HEK293 (cell line): ENCODE results near the gene KCNJ2.

Source experiments
- CTCF ChIA-PET: fragments of 350-600 bp; formaldehyde crosslinking; extraction: SDS; loops from one replicate; lab custom pipeline; 2021; ENCODE audit warnings: antibody characterized with exemption; lab: Yijun Ruan, JAX
- POLR2A ChIA-PET: fragments of 300-600 bp; formaldehyde crosslinking; extraction: SDS; loops from one replicate; lab custom pipeline; 2020; ENCODE audit warnings: antibody characterized with exemption, inconsistent platforms; lab: Yijun Ruan, JAX
- H3K27ac ChIP-seq: fragments of 200-500 bp; sonication (Bioruptor generic); 2 replicates; pipeline ENCODE4 v1.5.1; 2014; ENCODE audit warnings: low read depth, low read length, control low read depth, inconsistent platforms; ENCODE audit errors: extremely low read depth
- H3K36me3 ChIP-seq, 2 experiments: fragments of 200-500 bp in 1 of 2; sonication (Bioruptor generic) in 1 of 2; 1 replicate in 1 of 2; 2 replicates in 1 of 2; pipeline ENCODE4 v1.5.1; 2014 to 2017; ENCODE audit warnings: inconsistent platforms in 2 of 2, low read length in 2 of 2; ENCODE audit not compliant: control insufficient read depth in 2 of 2, insufficient read depth in 1 of 2
- H3K4me1 ChIP-seq: fragments of 200-500 bp; sonication (Bioruptor generic); 2 replicates; pipeline ENCODE4 v1.5.1; 2014; ENCODE audit warnings: mild to moderate bottlenecking, low read length, inconsistent platforms; ENCODE audit not compliant: control insufficient read depth, insufficient read depth
- H3K4me3 ChIP-seq: 2 replicates; pipeline ENCODE4 v1.5.1; 2011; ENCODE audit warnings: low read depth, mild to moderate bottlenecking, control low read depth, low read length, moderate library complexity
- H3K9me3 ChIP-seq: fragments of 200-500 bp; sonication (Bioruptor generic); 2 replicates; pipeline ENCODE4 v1.5.1; 2014; ENCODE audit warnings: low read depth, low read length, inconsistent platforms; ENCODE audit not compliant: control insufficient read depth, insufficient read depth
- HOXA7 ChIP-seq: sonication (generic); formaldehyde crosslinking; IDR thresholded peaks from 2 replicates; pipeline ENCODE4 v1.8.1; 2022; ENCODE audit warnings: missing genetic modification reagents, borderline replicate concordance
- MYNN ChIP-seq: fragments of 450-650 bp; formaldehyde crosslinking; IDR thresholded peaks from 2 replicates; pipeline ENCODE4 v1.5.1; 2016; ENCODE audit warnings: missing biosample characterization, missing genetic modification characterization, borderline replicate concordance
- SCRT2 ChIP-seq: fragments of 450-650 bp; formaldehyde crosslinking; IDR thresholded peaks from 2 replicates; pipeline ENCODE4 v1.5.1; 2016; ENCODE audit warnings: missing biosample characterization, missing genetic modification characterization
- ZFP69B ChIP-seq: fragments of 450-650 bp; formaldehyde crosslinking; IDR thresholded peaks from 2 replicates; pipeline ENCODE4 v1.5.1; 2016; ENCODE audit warnings: missing biosample characterization, missing genetic modification characterization
- ZNF214 ChIP-seq: fragments of 450-650 bp; formaldehyde crosslinking; IDR thresholded peaks from 2 replicates; pipeline ENCODE4 v1.5.1; 2017; ENCODE audit warnings: missing biosample characterization, mild to moderate bottlenecking, missing genetic modification characterization, borderline replicate concordance
- ZNF266 ChIP-seq: fragments of 450-650 bp; formaldehyde crosslinking; IDR thresholded peaks from 2 replicates; pipeline ENCODE4 v1.5.1; 2016; ENCODE audit warnings: missing biosample characterization, missing genetic modification characterization, low read depth
- ZNF558 ChIP-seq: fragments of 450-650 bp; formaldehyde crosslinking; IDR thresholded peaks from 2 replicates; pipeline ENCODE4 v1.5.1; 2016; ENCODE audit warnings: missing biosample characterization, missing genetic modification characterization
- ZNF561 ChIP-seq: fragments of 450-650 bp; IDR thresholded peaks from 2 replicates; pipeline ENCODE4 v1.5.1; 2018; ENCODE audit warnings: missing biosample characterization, missing genetic modification characterization, borderline replicate concordance
- ZNF610 ChIP-seq: fragments of 450-650 bp; formaldehyde crosslinking; IDR thresholded peaks from 2 replicates; pipeline ENCODE4 v1.5.1; 2016; ENCODE audit warnings: missing biosample characterization, missing genetic modification characterization, borderline replicate concordance
- ZNF624 ChIP-seq: fragments of 450-650 bp; formaldehyde crosslinking; IDR thresholded peaks from 2 replicates; pipeline ENCODE4 v1.5.1; 2017; ENCODE audit warnings: missing biosample characterization, missing genetic modification characterization
- ZNF658 ChIP-seq: fragments of 450-650 bp; formaldehyde crosslinking; IDR thresholded peaks from 2 replicates; pipeline ENCODE4; 2016; ENCODE audit warnings: missing biosample characterization, missing genetic modification characterization
- TF ChIP-seq, protein P1 (sequence below): fragments of 450-650 bp; formaldehyde crosslinking; conservative IDR thresholded peaks from 2 replicates; pipeline ENCODE4 v1.5.1; 2016; ENCODE audit warnings: low read depth, missing biosample characterization, missing genetic modification characterization
- TF ChIP-seq, protein P2 (sequence below): fragments of 450-650 bp; formaldehyde crosslinking; IDR thresholded peaks from 2 replicates; pipeline ENCODE4 v1.5.1; 2016; ENCODE audit warnings: missing biosample characterization, missing genetic modification characterization
- TF ChIP-seq, protein P3 (sequence below): fragments of 450-650 bp; formaldehyde crosslinking; IDR thresholded peaks from 2 replicates; pipeline ENCODE4 v1.5.0; 2017; ENCODE audit warnings: missing biosample characterization, missing genetic modification characterization, borderline replicate concordance
- TF ChIP-seq, protein P4 (sequence below): fragments of 450-650 bp; formaldehyde crosslinking; IDR thresholded peaks from 2 replicates; pipeline ENCODE4 v1.5.1; 2017; ENCODE audit warnings: missing biosample characterization, missing genetic modification characterization
- TF ChIP-seq, protein P5 (sequence below): fragments of 450-650 bp; formaldehyde crosslinking; IDR thresholded peaks from 2 replicates; pipeline ENCODE4 v1.5.1; 2017; ENCODE audit warnings: missing biosample characterization, missing genetic modification characterization
- TF ChIP-seq, protein P6 (sequence below): fragments of 450-650 bp; formaldehyde crosslinking; IDR thresholded peaks from 2 replicates; pipeline ENCODE4 v1.5.1; 2016; ENCODE audit warnings: missing biosample characterization, missing genetic modification characterization

Gene KCNJ2

DNA sequence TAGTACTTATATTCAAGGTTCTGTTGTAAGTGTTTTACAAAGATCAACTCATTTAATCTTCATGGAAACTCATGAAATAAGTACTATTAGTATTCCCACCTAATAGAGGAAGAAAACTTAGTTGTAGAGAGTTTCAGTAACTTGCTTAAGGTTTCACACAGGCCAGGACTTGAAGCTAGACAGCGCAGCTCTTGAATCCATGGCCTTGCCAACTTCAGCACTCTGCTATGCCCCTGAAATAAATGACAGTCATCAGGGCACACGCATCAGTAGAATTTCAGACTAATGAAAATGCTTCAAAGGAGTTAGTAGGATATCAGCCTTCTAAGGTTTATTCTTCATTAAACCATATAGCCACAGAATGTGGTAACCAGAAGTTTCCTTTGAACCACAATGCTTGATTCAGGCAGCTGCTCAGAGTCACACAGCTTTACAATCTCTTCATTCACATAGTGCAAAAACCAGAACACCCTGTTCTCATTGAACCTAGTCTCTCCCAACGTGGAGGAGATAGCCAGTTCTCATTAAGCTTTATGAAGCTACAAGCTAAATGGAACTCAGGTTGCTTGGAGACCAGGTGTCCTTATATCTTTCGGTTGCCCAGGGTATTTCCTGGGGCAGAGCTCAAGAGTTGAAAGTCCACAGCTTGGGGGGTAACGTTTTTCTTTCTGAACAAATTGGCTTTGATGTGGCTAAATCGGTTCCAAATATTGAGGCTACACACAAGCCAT lies 39.7 kb downstream of the KCNJ2 start:
- H3K9me3 ChIP-seq, result no peaks in the 10 kb centered on the region; the same call in 1 of the 2 replicates
- CTCF ChIA-PET, result interaction anchor here (0.5 to 0.7 kb wide), 2 partner anchors 42 to 63 kb away, joined by 3 to 4 read pairs; no protein-coding TSS in a partner anchor
- POLR2A ChIA-PET, result no interaction called here
- H3K4me1 ChIP-seq, result no peaks in the 10 kb centered on the region
- H3K27ac ChIP-seq, result no peak overlapping the region
- TF ChIP-seq, protein P1, sequence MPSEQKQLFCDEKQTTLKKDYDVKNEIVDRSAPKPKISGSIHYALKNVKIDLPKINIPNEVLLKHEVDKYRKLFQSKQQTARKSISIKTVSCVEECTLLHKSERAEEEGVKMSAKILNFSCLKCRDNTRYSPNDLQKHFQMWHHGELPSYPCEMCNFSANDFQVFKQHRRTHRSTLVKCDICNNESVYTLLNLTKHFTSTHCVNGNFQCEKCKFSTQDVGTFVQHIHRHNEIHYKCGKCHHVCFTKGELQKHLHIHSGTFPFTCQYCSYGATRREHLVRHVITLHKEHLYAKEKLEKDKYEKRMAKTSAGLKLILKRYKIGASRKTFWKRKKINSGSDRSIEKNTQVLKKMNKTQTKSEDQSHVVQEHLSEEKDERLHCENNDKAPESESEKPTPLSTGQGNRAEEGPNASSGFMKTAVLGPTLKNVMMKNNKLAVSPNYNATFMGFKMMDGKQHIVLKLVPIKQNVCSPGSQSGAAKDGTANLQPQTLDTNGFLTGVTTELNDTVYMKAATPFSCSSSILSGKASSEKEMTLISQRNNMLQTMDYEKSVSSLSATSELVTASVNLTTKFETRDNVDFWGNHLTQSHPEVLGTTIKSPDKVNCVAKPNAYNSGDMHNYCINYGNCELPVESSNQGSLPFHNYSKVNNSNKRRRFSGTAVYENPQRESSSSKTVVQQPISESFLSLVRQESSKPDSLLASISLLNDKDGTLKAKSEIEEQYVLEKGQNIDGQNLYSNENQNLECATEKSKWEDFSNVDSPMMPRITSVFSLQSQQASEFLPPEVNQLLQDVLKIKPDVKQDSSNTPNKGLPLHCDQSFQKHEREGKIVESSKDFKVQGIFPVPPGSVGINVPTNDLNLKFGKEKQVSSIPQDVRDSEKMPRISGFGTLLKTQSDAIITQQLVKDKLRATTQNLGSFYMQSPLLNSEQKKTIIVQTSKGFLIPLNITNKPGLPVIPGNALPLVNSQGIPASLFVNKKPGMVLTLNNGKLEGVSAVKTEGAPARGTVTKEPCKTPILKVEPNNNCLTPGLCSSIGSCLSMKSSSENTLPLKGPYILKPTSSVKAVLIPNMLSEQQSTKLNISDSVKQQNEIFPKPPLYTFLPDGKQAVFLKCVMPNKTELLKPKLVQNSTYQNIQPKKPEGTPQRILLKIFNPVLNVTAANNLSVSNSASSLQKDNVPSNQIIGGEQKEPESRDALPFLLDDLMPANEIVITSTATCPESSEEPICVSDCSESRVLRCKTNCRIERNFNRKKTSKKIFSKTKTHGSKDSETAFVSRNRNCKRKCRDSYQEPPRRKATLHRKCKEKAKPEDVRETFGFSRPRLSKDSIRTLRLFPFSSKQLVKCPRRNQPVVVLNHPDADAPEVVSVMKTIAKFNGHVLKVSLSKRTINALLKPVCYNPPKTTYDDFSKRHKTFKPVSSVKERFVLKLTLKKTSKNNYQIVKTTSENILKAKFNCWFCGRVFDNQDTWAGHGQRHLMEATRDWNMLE (tag by site-specific recombination), result no peak
- TF ChIP-seq MYNN, result no peak
- no peak for TF ChIP-seq ZNF658 (tag by site-specific recombination)
- TF ChIP-seq ZNF214 (tag by site-specific recombination), result no peak
- no peak for TF ChIP-seq ZNF610 (tag by site-specific recombination)
- no peak for TF ChIP-seq ZFP69B (tag by site-specific recombination)
- TF ChIP-seq HOXA7 (CRISPR knock-in tag), result no peak
- H3K4me3 ChIP-seq, result no peak overlapping the region
- H3K36me3 ChIP-seq, result no peaks in the 10 kb centered on the region

DNA sequence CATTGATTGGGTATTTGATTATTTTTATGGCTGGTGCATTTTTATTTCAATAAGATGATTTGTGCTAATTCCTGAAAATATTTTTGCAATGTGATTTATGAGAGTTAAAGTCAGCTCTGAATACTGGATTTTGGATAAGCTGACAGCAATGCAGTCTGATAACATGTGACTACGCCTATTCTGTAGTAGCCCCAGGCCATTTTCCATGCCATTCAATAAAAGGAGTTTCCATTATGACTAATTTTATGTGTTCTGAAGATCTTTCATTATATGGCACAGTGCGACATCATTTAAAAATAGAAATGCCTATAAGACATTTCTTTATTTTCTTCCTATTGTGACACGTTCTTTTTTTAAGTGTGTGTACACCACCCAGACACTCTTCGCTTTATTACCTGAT lies 46.3 kb downstream of the KCNJ2 start:
- no peak overlapping the region for H3K27ac ChIP-seq
- H3K4me3 ChIP-seq, result no peak overlapping the region
- TF ChIP-seq, protein P2, sequence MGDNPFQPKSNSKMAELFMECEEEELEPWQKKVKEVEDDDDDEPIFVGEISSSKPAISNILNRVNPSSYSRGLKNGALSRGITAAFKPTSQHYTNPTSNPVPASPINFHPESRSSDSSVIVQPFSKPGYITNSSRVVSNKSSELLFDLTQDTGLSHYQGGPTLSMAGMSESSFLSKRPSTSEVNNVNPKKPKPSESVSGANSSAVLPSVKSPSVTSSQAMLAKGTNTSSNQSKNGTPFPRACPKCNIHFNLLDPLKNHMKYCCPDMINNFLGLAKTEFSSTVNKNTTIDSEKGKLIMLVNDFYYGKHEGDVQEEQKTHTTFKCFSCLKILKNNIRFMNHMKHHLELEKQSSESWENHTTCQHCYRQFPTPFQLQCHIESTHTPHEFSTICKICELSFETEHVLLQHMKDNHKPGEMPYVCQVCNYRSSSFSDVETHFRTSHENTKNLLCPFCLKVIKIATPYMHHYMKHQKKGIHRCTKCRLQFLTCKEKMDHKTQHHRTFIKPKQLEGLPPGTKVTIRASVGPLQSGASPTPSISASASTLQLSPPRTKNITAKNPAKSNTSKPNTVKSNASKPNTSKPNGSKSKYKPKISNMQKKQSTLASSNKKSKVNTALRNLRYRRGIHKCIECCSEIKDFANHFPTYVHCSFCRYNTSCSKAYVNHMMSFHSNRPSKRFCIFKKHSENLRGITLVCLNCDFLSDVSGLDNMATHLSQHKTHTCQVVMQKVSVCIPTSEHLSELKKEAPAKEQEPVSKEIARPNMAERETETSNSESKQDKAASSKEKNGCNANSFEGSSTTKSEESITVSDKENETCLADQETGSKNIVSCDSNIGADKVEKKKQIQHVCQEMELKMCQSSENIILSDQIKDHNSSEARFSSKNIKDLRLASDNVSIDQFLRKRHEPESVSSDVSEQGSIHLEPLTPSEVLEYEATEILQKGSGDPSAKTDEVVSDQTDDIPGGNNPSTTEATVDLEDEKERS (tag by site-specific recombination), result no peak
- TF ChIP-seq ZNF561 (tag by site-specific recombination), result no peak
- TF ChIP-seq SCRT2, result no peak
- TF ChIP-seq, protein P3, sequence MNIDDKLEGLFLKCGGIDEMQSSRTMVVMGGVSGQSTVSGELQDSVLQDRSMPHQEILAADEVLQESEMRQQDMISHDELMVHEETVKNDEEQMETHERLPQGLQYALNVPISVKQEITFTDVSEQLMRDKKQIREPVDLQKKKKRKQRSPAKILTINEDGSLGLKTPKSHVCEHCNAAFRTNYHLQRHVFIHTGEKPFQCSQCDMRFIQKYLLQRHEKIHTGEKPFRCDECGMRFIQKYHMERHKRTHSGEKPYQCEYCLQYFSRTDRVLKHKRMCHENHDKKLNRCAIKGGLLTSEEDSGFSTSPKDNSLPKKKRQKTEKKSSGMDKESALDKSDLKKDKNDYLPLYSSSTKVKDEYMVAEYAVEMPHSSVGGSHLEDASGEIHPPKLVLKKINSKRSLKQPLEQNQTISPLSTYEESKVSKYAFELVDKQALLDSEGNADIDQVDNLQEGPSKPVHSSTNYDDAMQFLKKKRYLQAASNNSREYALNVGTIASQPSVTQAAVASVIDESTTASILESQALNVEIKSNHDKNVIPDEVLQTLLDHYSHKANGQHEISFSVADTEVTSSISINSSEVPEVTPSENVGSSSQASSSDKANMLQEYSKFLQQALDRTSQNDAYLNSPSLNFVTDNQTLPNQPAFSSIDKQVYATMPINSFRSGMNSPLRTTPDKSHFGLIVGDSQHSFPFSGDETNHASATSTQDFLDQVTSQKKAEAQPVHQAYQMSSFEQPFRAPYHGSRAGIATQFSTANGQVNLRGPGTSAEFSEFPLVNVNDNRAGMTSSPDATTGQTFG, result no peak
- TF ChIP-seq, protein P4, sequence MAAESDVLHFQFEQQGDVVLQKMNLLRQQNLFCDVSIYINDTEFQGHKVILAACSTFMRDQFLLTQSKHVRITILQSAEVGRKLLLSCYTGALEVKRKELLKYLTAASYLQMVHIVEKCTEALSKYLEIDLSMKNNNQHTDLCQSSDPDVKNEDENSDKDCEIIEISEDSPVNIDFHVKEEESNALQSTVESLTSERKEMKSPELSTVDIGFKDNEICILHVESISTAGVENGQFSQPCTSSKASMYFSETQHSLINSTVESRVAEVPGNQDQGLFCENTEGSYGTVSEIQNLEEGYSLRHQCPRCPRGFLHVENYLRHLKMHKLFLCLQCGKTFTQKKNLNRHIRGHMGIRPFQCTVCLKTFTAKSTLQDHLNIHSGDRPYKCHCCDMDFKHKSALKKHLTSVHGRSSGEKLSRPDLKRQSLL, result no peak
- TF ChIP-seq, protein P5, sequence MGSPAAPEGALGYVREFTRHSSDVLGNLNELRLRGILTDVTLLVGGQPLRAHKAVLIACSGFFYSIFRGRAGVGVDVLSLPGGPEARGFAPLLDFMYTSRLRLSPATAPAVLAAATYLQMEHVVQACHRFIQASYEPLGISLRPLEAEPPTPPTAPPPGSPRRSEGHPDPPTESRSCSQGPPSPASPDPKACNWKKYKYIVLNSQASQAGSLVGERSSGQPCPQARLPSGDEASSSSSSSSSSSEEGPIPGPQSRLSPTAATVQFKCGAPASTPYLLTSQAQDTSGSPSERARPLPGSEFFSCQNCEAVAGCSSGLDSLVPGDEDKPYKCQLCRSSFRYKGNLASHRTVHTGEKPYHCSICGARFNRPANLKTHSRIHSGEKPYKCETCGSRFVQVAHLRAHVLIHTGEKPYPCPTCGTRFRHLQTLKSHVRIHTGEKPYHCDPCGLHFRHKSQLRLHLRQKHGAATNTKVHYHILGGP (tag by site-specific recombination), result no peak
- TF ChIP-seq ZNF558 (tag by site-specific recombination), result no peak
- TF ChIP-seq ZNF658 (tag by site-specific recombination), result no peak
- no peak for TF ChIP-seq ZNF266 (tag by site-specific recombination)
- TF ChIP-seq, protein P6, sequence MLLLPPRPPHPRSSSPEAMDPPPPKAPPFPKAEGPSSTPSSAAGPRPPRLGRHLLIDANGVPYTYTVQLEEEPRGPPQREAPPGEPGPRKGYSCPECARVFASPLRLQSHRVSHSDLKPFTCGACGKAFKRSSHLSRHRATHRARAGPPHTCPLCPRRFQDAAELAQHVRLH, result no peak
- TF ChIP-seq ZNF624, result no peak
- CTCF ChIA-PET, result interaction anchor here (0.6 kb wide), 1 partner anchor 25 kb away, joined by 3 read pairs; no protein-coding TSS in a partner anchor
- POLR2A ChIA-PET, result no interaction called here
- H3K4me1 ChIP-seq, result no peaks in the 10 kb centered on the region
- H3K36me3 ChIP-seq, result no peaks in the 10 kb centered on the region
- no peaks in the 10 kb centered on the region; the same call in 1 of the 2 replicates for H3K9me3 ChIP-seq
